ENCODE measurements around the gene IRF2. TPM values are rescaled to one million over a fixed set of nuclear protein-coding genes. Genes with fewer than 3 reads are reported as not detected.

IRF2 gene
- total RNA-seq, 6 experiments from 2014 or later = 13.4 to 24.0 (median 19.7) TPM

GRCh38 chr4:184440595-184441358 lies 33.6 kb downstream of the IRF2 start:
- no peak overlapping the region for H3K4me3 Mint-ChIP-seq
- H3K27me3 Mint-ChIP-seq (ENCODE audit: insufficient read depth) = peaks cover 1% of the 10 kb centered on the region; the same call in 1 of the 2 replicates
- peaks cover 63% of the 10 kb centered on the region for H3K4me1 Mint-ChIP-seq (ENCODE audit: low read depth)
- peaks cover 9% of the 10 kb centered on the region; the same call in 1 of the 2 replicates for H3K36me3 Mint-ChIP-seq (ENCODE audit: low read depth)
- no peak for DNase-seq
- H3K27ac Mint-ChIP-seq = peak overlapping the region; percentile 2; the same call in 1 of the 2 replicates
- no peak for TF ChIP-seq CTCF (IDR thresholded peaks at IDR 0.05)
- no peaks in the 10 kb centered on the region for H3K9me3 Mint-ChIP-seq

- DNase-seq = no peak
- peak overlapping the region; percentile 2; the same call in 1 of the 2 replicates for H3K27ac Mint-ChIP-seq
- peaks cover 9% of the 10 kb centered on the region; the same call in 1 of the 2 replicates for H3K36me3 Mint-ChIP-seq (ENCODE audit: low read depth)
- no peaks in the 10 kb centered on the region for H3K9me3 Mint-ChIP-seq
- H3K27me3 Mint-ChIP-seq (ENCODE audit: insufficient read depth) = peaks cover 1% of the 10 kb centered on the region; the same call in 1 of the 2 replicates
- H3K4me1 Mint-ChIP-seq (ENCODE audit: low read depth) = peaks cover 61% of the 10 kb centered on the region
- no peak overlapping the region for H3K4me3 Mint-ChIP-seq
- no peak for TF ChIP-seq CTCF (IDR thresholded peaks at IDR 0.05)
Measured at GRCh38 chr4:184439856-184440594, 34.3 kb downstream of the IRF2 start.

DNA sequence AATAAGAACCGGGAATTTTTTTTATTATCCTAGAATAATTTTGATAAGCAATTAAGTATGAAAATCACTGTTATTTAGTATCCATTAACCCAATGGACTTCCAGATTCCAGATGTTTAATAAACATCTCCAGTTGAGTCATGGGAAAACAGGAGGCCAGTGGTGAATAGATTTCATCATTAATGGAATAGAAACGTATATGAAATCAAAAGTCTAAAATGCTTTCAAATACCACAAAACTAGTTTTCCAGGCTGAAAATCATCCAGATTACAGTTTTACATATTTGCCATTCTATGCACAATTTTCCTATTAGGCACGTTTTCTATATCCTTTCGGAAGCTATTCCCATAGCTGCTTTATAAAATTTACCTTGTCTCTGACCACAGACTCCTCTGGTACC lies 35.0 kb downstream of the IRF2 start:
- H3K4me1 Mint-ChIP-seq (ENCODE audit: low read depth) = peaks cover 55% of the 10 kb centered on the region
- no peak overlapping the region for H3K27ac Mint-ChIP-seq
- H3K4me3 Mint-ChIP-seq = no peak overlapping the region
- no peak for DNase-seq
- TF ChIP-seq CTCF (IDR thresholded peaks at IDR 0.05) = no peak
- H3K9me3 Mint-ChIP-seq = no peaks in the 10 kb centered on the region
- H3K36me3 Mint-ChIP-seq (ENCODE audit: low read depth) = peaks cover 9% of the 10 kb centered on the region; the same call in 1 of the 2 replicates
- peaks cover 1% of the 10 kb centered on the region; the same call in 1 of the 2 replicates for H3K27me3 Mint-ChIP-seq (ENCODE audit: insufficient read depth)

GRCh38 chr4:184438375-184438774 lies 36.0 kb downstream of the IRF2 start:
- no peak for TF ChIP-seq CTCF (IDR thresholded peaks at IDR 0.05)
- H3K36me3 Mint-ChIP-seq (ENCODE audit: low read depth) = peaks cover 4% of the 10 kb centered on the region; the same call in 1 of the 2 replicates
- H3K27ac Mint-ChIP-seq = no peak overlapping the region
- H3K4me1 Mint-ChIP-seq (ENCODE audit: low read depth) = peaks cover 45% of the 10 kb centered on the region
- H3K9me3 Mint-ChIP-seq = no peaks in the 10 kb centered on the region
- DNase-seq = no peak
- H3K4me3 Mint-ChIP-seq = no peak overlapping the region
- peaks cover 1% of the 10 kb centered on the region; the same call in 1 of the 2 replicates for H3K27me3 Mint-ChIP-seq (ENCODE audit: insufficient read depth)

DNA sequence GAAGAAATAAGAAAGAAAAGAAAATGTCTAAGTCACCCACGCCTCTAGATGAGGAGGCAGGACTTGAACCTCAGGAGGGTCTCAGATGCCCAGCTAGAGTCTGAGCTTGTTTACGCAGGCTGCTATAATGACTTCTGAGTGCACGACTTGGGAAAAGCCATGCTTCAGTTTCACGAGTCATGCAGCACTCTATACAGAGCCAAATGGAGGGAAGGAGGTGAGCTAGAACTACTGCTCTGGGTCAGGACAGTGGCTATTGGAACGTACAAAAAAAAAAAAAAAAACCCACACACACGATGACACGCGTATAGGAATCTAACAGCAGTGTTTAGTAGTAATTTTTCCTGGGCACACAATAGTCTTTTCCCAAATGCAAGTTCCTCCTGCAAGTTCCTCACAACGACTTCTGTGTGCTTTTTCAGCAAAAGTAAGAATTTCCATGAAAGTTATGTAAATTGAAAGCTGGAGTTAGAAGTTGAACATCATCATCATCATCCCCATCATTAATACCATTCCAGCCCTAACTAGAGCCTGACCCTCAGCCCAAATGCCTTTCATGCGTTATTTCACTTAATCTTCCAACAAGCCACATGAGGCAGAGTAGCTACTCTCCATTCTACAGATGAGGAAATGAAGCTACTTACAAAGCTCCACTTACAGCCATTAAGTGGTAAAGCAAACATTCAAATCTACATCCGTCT lies 36.6 kb downstream of the IRF2 start:
- Mint-ChIP-seq H3K27ac (no peak overlapping the region), H3K36me3 (ENCODE audit: low read depth) (peaks cover 2% of the 10 kb centered on the region; the same call in 1 of the 2 replicates), H3K9me3 (no peaks in the 10 kb centered on the region), H3K27me3 (ENCODE audit: insufficient read depth) (peaks cover 1% of the 10 kb centered on the region; the same call in 1 of the 2 replicates), H3K4me3 (no peak overlapping the region), H3K4me1 (ENCODE audit: low read depth) (peaks cover 40% of the 10 kb centered on the region)
- TF ChIP-seq CTCF (IDR thresholded peaks at IDR 0.05) = no peak
- no peak for DNase-seq

Measured in HFFc6 (cell line).